ENCODE measurements around the gene DLGAP1.

DLGAP1 gene

DNA sequence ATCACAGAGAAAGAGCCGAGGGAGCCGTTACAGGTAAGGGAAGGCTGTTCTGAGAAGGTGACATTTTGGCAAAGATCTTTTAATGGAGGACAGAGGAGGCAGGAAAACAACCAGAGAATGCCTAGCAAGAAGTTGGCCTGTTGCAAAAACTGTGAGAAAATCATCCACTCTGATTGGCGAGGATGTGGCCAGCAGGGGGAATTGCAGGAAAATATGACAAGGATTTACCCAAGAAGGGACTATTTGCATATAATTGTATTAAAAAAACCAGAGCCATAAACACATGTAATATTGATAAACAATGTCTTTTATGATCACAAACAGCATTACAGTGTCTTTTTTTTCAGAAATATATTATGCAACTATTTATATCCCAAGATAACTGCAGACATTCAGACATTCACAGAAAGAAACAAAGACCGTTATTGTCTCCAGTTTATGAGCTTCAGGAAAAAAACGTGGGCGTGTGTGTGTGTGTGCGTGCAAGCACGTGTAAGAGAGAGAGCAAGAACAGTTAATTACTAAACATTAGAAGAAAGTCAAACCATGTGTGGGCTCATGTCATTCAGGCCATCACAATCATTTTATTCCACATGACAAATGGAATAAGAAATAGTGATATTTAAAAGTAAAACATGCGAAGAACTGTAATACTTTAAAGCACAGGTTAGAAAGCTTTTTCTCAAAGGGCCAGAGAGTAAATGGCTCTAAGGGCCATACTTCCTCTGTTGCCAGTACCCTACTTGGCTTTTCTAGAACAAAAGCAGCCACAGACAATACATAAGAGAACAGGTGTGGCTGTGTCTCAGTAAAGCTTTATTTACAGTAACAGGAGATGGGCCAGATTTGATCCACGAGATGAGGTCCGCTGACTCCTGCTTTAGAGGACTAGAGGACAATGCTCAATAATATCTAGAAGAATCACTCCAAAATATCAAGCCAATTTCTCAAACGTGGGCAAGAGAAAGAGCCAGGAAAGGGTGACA lies 324.1 kb downstream of the DLGAP1 start:
- TF ChIP-seq CREB1 (IDR thresholded peaks at IDR 0.05; ENCODE audit: low read depth) (no peak), REST (IDR thresholded peaks at IDR 0.05; ENCODE audit: low read depth) (no peak), TAF1 (IDR thresholded peaks at IDR 0.05; ENCODE audit: low read depth) (no peak), EGR1 (IDR thresholded peaks at IDR 0.05) (no peak), CEBPB (IDR thresholded peaks at IDR 0.05) (no peak), ZBTB7A (IDR thresholded peaks at IDR 0.05; ENCODE audit: low read depth) (no peak), EP300 (IDR thresholded peaks at IDR 0.05; ENCODE audit: borderline replicate concordance) (no peak), FOXM1 (IDR thresholded peaks at IDR 0.05; ENCODE audit: borderline replicate concordance, low read depth) (no peak), TCF12 (IDR thresholded peaks at IDR 0.05; ENCODE audit: low read depth) (no peak), YY1 (IDR thresholded peaks at IDR 0.05; ENCODE audit: low read depth) (no peak), RAD21 (IDR thresholded peaks at IDR 0.05; ENCODE audit: low read depth) (no peak)

- no peak for TF ChIP-seq FOXM1 (IDR thresholded peaks at IDR 0.05; ENCODE audit: borderline replicate concordance, low read depth)
- TF ChIP-seq USF1 (IDR thresholded peaks at IDR 0.05): no peak
- TF ChIP-seq CREB1 (IDR thresholded peaks at IDR 0.05; ENCODE audit: low read depth): no peak
- no peak for TF ChIP-seq NFIC (IDR thresholded peaks at IDR 0.05)
- no peak for TF ChIP-seq REST (IDR thresholded peaks at IDR 0.05; ENCODE audit: low read depth)
- TF ChIP-seq CEBPB (IDR thresholded peaks at IDR 0.05): no peak
- no peak for TF ChIP-seq EP300 (IDR thresholded peaks at IDR 0.05; ENCODE audit: borderline replicate concordance)
- no peak for TF ChIP-seq TAF1 (IDR thresholded peaks at IDR 0.05; ENCODE audit: low read depth)
- no peak for TF ChIP-seq TCF12 (IDR thresholded peaks at IDR 0.05; ENCODE audit: low read depth)
- no peak for TF ChIP-seq RAD21 (IDR thresholded peaks at IDR 0.05; ENCODE audit: low read depth)
These were observed 328.2 kb downstream of the DLGAP1 start for GRCh38 chr18:4126939-4127338.

- no peak for TF ChIP-seq ZBTB7A (IDR thresholded peaks at IDR 0.05; ENCODE audit: low read depth)
- no peak for TF ChIP-seq EP300 (IDR thresholded peaks at IDR 0.05; ENCODE audit: borderline replicate concordance)
- TF ChIP-seq, protein P1, sequence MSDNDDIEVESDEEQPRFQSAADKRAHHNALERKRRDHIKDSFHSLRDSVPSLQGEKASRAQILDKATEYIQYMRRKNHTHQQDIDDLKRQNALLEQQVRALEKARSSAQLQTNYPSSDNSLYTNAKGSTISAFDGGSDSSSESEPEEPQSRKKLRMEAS (IDR thresholded peaks at IDR 0.05): no peak
- no peak for TF ChIP-seq YY1 (IDR thresholded peaks at IDR 0.05; ENCODE audit: low read depth)
- TF ChIP-seq NFIC (IDR thresholded peaks at IDR 0.05): no peak
- TF ChIP-seq REST (IDR thresholded peaks at IDR 0.05; ENCODE audit: low read depth): no peak
These were observed 329.4 kb downstream of the DLGAP1 start for GRCh38 chr18:4125627-4126230.

GRCh38 chr18:4125224-4125623 lies 329.9 kb downstream of the DLGAP1 start:
- TF ChIP-seq EGR1 (IDR thresholded peaks at IDR 0.05): no peak
- TF ChIP-seq ZBTB7A (IDR thresholded peaks at IDR 0.05; ENCODE audit: low read depth): no peak
- no peak for TF ChIP-seq RAD21 (IDR thresholded peaks at IDR 0.05; ENCODE audit: low read depth)
- no peak for TF ChIP-seq TAF1 (IDR thresholded peaks at IDR 0.05; ENCODE audit: low read depth)
- TF ChIP-seq NFIC (IDR thresholded peaks at IDR 0.05): no peak
- TF ChIP-seq TEAD4 (IDR thresholded peaks at IDR 0.05): no peak
- TF ChIP-seq, protein P1 (IDR thresholded peaks at IDR 0.05): no peak
- no peak for TF ChIP-seq CEBPB (IDR thresholded peaks at IDR 0.05)
- no peak for TF ChIP-seq TCF12 (IDR thresholded peaks at IDR 0.05; ENCODE audit: low read depth)
- TF ChIP-seq REST (IDR thresholded peaks at IDR 0.05; ENCODE audit: low read depth): no peak
- TF ChIP-seq CREB1 (IDR thresholded peaks at IDR 0.05; ENCODE audit: low read depth): no peak
- TF ChIP-seq FOXM1 (IDR thresholded peaks at IDR 0.05; ENCODE audit: borderline replicate concordance, low read depth): no peak
- TF ChIP-seq EP300 (IDR thresholded peaks at IDR 0.05; ENCODE audit: borderline replicate concordance): no peak

All from Ishikawa (cell line).